GM19193 (cell line): Measurements from ENCODE around the gene ITGA1.

Experiments
- POLR2A ChIP-seq: IDR thresholded peaks from 4 replicates; pipeline ENCODE4 v1.6.1; 2011; ENCODE audit not compliant: insufficient read depth, insufficient read length; ENCODE audit errors: extremely low read depth

Gene ITGA1

GRCh38 chr5:52767217-52767743 lies 20.4 kb upstream of the ITGA1 start:
- TF ChIP-seq POLR2A, result no peak

- no peak for TF ChIP-seq POLR2A
These were observed 19.8 kb upstream of the ITGA1 start for GRCh38 chr5:52767766-52768480.

GRCh38 chr5:52769061-52769460 lies 18.7 kb upstream of the ITGA1 start:
- TF ChIP-seq POLR2A, result no peak

GRCh38 chr5:52770287-52770939 lies 17.3 kb upstream of the ITGA1 start:
- TF ChIP-seq POLR2A, result no peak

- TF ChIP-seq POLR2A, result no peak
These were observed 16.2 kb upstream of the ITGA1 start for GRCh38 chr5:52771343-52772039.

- no peak for TF ChIP-seq POLR2A
These were observed 15.0 kb upstream of the ITGA1 start for GRCh38 chr5:52772668-52773067.

- TF ChIP-seq POLR2A, result no peak
These were observed 14.4 kb upstream of the ITGA1 start for GRCh38 chr5:52773342-52773741.

GRCh38 chr5:52774005-52774410 lies 13.7 kb upstream of the ITGA1 start:
- TF ChIP-seq POLR2A, result no peak

- TF ChIP-seq POLR2A, result no peak
These were observed 11.6 kb upstream of the ITGA1 start for GRCh38 chr5:52776116-52776515.

- TF ChIP-seq POLR2A, result no peak
These were observed 10.5 kb upstream of the ITGA1 start for GRCh38 chr5:52777186-52777585.

- TF ChIP-seq POLR2A, result no peak
These were observed 8.9 kb upstream of the ITGA1 start for GRCh38 chr5:52778781-52779180.

GRCh38 chr5:52779213-52779612 lies 8.5 kb upstream of the ITGA1 start:
- no peak for TF ChIP-seq POLR2A

- TF ChIP-seq POLR2A, result no peak
These were observed 4.3 kb upstream of the ITGA1 start for GRCh38 chr5:52783226-52783959.

- TF ChIP-seq POLR2A, result no peak
These were observed 3.0 kb upstream of the ITGA1 start for GRCh38 chr5:52784737-52785136.

- TF ChIP-seq POLR2A, result no peak
These were observed 1.3 kb upstream of the ITGA1 start for GRCh38 chr5:52786391-52786790.
